CD14-positive monocyte (primary cell): ENCODE measurements around the gene ARHGEF7. TPM values are rescaled to one million over a fixed set of nuclear protein-coding genes. Genes with fewer than 3 reads are reported as not detected.

Experiments
- DNase-seq, 3 donors: peaks; one replicate each; pipeline ENCODE4 v3.0.0-alpha.2; 2011 to 2022
- H2AFZ ChIP-seq: 2 replicates; pipeline ENCODE4 v1.6.0; 2012; ENCODE audit warnings: mild to moderate bottlenecking, low read depth, low read length, inconsistent platforms; ENCODE audit not compliant: insufficient read depth, poor library complexity, severe bottlenecking
- H3K27ac ChIP-seq, 2 donors: 1 replicate in 1 of 2; 2 replicates in 1 of 2; pipeline ENCODE4 v1.5.1; 2012 to 2013; ENCODE audit warnings: low read length in 2 of 2, control low read depth in 1 of 2, inconsistent platforms in 1 of 2, low read depth in 1 of 2, mild to moderate bottlenecking in 1 of 2
- H3K27me3 ChIP-seq, 2 donors: one replicate each; pipeline versions ENCODE4 v1.6.0 to v1.6.1; 2011 to 2013; ENCODE audit warnings: low read length in 2 of 2; ENCODE audit not compliant: control insufficient read depth in 2 of 2, insufficient read depth in 2 of 2
- H3K36me3 ChIP-seq, 2 donors: replicated peaks in 1 of 2; 1 replicate in 1 of 2; 2 replicates in 1 of 2; pipeline versions ENCODE4 v1.5.1 to v1.6.1; 2012 to 2013; ENCODE audit warnings: low read length in 2 of 2, control low read depth in 1 of 2, inconsistent platforms in 1 of 2, mild to moderate bottlenecking in 1 of 2; ENCODE audit not compliant: insufficient read depth in 2 of 2, control insufficient read depth in 1 of 2
- H3K4me1 ChIP-seq, 2 donors: 1 replicate in 1 of 2; 2 replicates in 1 of 2; pipeline versions ENCODE4 v1.5.1 to v1.6.1; 2012 to 2013; ENCODE audit warnings: low read length in 2 of 2, control low read depth in 1 of 2, inconsistent platforms in 1 of 2, mild to moderate bottlenecking in 1 of 2, moderate library complexity in 1 of 2; ENCODE audit not compliant: insufficient read depth in 2 of 2, control insufficient read depth in 1 of 2
- H3K4me2 ChIP-seq: replicated peaks from 2 replicates; pipeline ENCODE3; 2012; ENCODE audit warnings: low read length, moderate library complexity, mild to moderate bottlenecking; ENCODE audit not compliant: poor library complexity, severe bottlenecking; ENCODE audit errors: extremely low read depth
- H3K4me3 ChIP-seq, 3 experiments: fragments of 200-600 bp in 1 of 3; sonication (generic) in 1 of 3; replicated peaks in 1 of 3; 1 replicate in 2 of 3; 2 replicates in 1 of 3; pipeline ENCODE4 v1.5.1; 2011 to 2013; ENCODE audit warnings: low read length in 3 of 3, mild to moderate bottlenecking in 3 of 3, control low read depth in 2 of 3, low read depth in 2 of 3, inconsistent platforms in 1 of 3, moderate library complexity in 1 of 3
- H3K79me2 ChIP-seq: 2 replicates; pipeline ENCODE4 v1.6.0; 2012; ENCODE audit warnings: mild to moderate bottlenecking, control low read depth, inconsistent platforms, low read length, moderate library complexity; ENCODE audit not compliant: insufficient read depth
- H3K9ac ChIP-seq: 2 replicates; pipeline ENCODE4 v1.6.0; 2017; ENCODE audit warnings: low read length, mild to moderate bottlenecking; ENCODE audit not compliant: insufficient read depth, poor library complexity, severe bottlenecking
- H3K9me3 ChIP-seq, 2 donors: replicated peaks in 1 of 2; 1 replicate in 1 of 2; 2 replicates in 1 of 2; pipeline versions ENCODE4 v1.5.1 to v1.6.1; 2012 to 2013; ENCODE audit warnings: low read length in 2 of 2, control low read depth in 1 of 2; ENCODE audit not compliant: control insufficient read depth in 1 of 2, insufficient read depth in 1 of 2
- H4K20me1 ChIP-seq: 2 replicates; pipeline ENCODE4 v1.6.0; 2012; ENCODE audit warnings: mild to moderate bottlenecking, low read length, control low read depth, moderate library complexity; ENCODE audit not compliant: insufficient read depth
- H3K27ac Mint-ChIP-seq, 7 donors: one replicate each; pipeline ENCODE4 v1.8.0; 2020; ENCODE audit warnings: mild to moderate bottlenecking in 7 of 7, mixed read lengths in 7 of 7, moderate library complexity in 6 of 7, inconsistent platforms in 2 of 7
- H3K27me3 Mint-ChIP-seq, 3 donors: one replicate each; pipeline ENCODE4 v1.8.0; 2021 to 2022; ENCODE audit warnings: low read depth in 3 of 3, mild to moderate bottlenecking in 3 of 3, mixed read lengths in 3 of 3, moderate library complexity in 3 of 3, inconsistent platforms in 1 of 3
- H3K36me3 Mint-ChIP-seq, 2 donors: one replicate each; pipeline ENCODE4 v1.8.0; 2020; ENCODE audit warnings: mixed read lengths in 2 of 2, inconsistent platforms in 1 of 2, mild to moderate bottlenecking in 1 of 2
- H3K4me1 Mint-ChIP-seq: one replicate; pipeline ENCODE4 v1.8.0; 2020; ENCODE audit warnings: mild to moderate bottlenecking, mixed read lengths
- H3K4me3 Mint-ChIP-seq, 2 donors: one replicate each; pipeline ENCODE4 v1.8.0; 2020; ENCODE audit warnings: mild to moderate bottlenecking in 2 of 2, mixed read lengths in 2 of 2, moderate library complexity in 1 of 2
- H3K9me3 Mint-ChIP-seq, 7 donors: one replicate each; pipeline ENCODE4 v1.8.0; 2020 to 2022; ENCODE audit warnings: mixed read lengths in 7 of 7, mild to moderate bottlenecking in 6 of 7, moderate library complexity in 6 of 7, inconsistent platforms in 2 of 7
- WGBS: methylation state at CpG from one replicate; pipeline ENCODE4 v1.1.5; 2013; ENCODE audit warnings: missing lambda C conversion rate; ENCODE audit not compliant: insufficient coverage; 5-methylcytosine and 5-hydroxymethylcytosine counted together
- intact Hi-C, 2 donors: fragments of 100-400 bp; cut with micrococcal nuclease; formaldehyde crosslinking; loops; one replicate each; pipeline versions ENCODE4 v1.15.0 to v1.15.1; 2023
- polyA plus RNA-seq, 3 donors: library from polyadenylated mRNA; depleted of rRNA in 1 of 3; unstranded in 2 of 3; stranded (reverse) in 1 of 3; fragments of 300-500 nt in 2 of 3; fragments of >200 nt in 1 of 3; fragmentation: Illumina TruSeq in 2 of 3; gene quantifications; 1 replicate in 2 of 3; 2 replicates in 1 of 3; pipeline ENCODE4 v1.2.3, GENCODE V29; 2012 to 2021
- TF ChIP-seq, protein P1 (sequence below): fragments of 200-600 bp; IDR thresholded peaks from one replicate; pipeline ENCODE4 v1.8.0; 2022; ENCODE audit warnings: antibody characterized with exemption, mild to moderate bottlenecking

ARHGEF7 gene
- polyA plus RNA-seq, 3 donors = 4.6 to 29.0 (median 6.1) TPM

DNA sequence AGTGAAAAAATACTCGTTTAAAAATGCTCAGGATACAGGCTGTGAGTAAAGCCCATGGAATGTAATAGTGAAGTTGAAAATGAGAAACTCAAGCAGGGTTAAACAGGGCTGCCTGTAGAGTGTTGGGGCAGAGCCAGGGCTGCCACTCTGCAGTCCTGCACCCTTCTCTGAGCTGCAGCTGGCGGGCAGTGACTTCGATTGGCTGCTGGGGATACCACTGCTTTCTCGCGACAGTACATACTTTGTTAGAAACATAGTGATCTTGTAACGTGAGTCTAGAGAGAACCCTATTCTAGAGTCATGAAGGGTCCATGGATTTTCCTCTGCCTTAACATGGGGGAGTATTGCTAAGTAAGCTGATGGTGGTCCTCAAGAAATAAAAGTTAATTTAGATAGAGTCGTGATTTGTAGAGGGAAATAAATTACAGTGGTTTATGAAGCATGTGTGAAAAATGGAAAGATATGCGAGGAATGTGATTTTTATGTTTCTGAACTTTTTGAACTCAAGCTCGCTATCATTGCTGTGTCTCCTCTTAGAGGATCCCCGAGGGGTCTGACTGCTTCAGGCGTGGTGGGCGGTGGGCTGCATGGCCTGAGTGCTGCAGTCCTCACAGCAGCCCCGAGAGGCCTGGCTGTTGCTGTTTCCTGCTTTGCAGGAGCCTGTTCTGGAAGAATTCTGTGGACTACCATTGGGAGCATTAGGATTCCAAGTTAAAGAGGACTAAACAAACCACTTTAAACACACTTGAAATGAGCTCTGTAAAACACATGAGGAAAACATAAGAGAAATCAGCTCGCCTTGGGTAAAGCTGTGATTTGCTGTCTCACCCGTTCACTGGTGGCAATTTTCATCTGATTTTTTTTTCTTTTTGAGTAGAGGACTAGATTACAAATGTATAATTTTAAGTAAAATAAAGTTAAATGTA, 95.7 kb downstream of the ARHGEF7 start:
- H3K4me2 ChIP-seq = no peak overlapping the region
- H3K27me3 ChIP-seq = no peaks in the 10 kb centered on the region
- Mint-ChIP-seq H3K4me1 (peaks cover 14% of the 10 kb centered on the region), H3K9me3 (no peaks in the 10 kb centered on the region), H3K36me3 (peaks cover 32 to 48% of the 10 kb centered on the region in 2 donors), H3K27me3 (no peaks in the 10 kb centered on the region), H3K27ac (peak overlapping the region in 1 of 7 donors; percentile 4), H3K4me3 (no peak overlapping the region)
- H3K4me3 ChIP-seq = no peak overlapping the region
- no peak overlapping the region for H2AFZ ChIP-seq
- H3K4me1 ChIP-seq = peaks cover 10 to 13% of the 10 kb centered on the region in 2 donors
- 97% methylated on average over 10 of the region's 15 CpGs for WGBS
- intact Hi-C loops = no loop called here
- peaks cover 41% of the 10 kb centered on the region for H3K79me2 ChIP-seq
- TF ChIP-seq, protein P1, sequence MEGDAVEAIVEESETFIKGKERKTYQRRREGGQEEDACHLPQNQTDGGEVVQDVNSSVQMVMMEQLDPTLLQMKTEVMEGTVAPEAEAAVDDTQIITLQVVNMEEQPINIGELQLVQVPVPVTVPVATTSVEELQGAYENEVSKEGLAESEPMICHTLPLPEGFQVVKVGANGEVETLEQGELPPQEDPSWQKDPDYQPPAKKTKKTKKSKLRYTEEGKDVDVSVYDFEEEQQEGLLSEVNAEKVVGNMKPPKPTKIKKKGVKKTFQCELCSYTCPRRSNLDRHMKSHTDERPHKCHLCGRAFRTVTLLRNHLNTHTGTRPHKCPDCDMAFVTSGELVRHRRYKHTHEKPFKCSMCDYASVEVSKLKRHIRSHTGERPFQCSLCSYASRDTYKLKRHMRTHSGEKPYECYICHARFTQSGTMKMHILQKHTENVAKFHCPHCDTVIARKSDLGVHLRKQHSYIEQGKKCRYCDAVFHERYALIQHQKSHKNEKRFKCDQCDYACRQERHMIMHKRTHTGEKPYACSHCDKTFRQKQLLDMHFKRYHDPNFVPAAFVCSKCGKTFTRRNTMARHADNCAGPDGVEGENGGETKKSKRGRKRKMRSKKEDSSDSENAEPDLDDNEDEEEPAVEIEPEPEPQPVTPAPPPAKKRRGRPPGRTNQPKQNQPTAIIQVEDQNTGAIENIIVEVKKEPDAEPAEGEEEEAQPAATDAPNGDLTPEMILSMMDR = no peak
- H3K36me3 ChIP-seq = peaks cover 10 to 54% of the 10 kb centered on the region in 2 donors
- H3K9me3 ChIP-seq = no peaks in the 10 kb centered on the region
- H4K20me1 ChIP-seq = peaks cover 88% of the 10 kb centered on the region
- no peak for DNase-seq
- H3K9ac ChIP-seq = no peak overlapping the region
- no peak overlapping the region for H3K27ac ChIP-seq

DNA sequence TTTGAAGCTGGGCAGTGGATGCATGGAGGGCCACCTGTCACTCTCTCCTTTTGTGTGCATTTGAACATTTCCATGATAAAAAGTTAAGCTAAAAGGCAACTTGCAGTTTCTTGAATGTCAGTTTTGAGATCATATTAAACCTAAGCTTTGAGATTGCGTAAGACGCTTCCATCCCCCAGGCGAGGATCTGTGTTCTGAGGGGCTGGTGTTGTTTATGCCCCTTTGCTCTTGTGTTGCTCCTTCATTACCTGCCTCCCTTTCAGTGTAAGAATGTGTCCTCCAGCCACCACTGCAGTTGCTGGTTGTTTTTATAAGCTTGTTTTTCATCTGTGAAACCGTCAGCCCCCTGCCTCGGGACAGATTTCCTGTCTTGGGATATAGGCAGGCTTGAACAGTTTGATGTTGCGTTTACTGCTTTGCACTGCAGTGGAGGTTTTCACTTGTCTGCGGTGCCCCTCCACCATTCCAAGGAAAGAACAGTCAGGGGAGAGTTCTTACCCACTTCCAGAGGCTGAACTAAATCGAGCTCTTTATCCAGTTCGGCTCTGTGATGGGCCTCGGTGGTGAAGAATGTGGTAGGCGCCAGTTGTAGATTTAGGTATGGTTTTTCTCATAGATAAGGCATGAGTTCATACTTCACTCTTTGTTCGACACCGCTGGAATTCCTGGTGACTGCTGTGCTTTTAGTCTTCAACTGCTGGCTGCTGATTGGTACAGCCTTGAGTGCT, 96.8 kb downstream of the ARHGEF7 start:
- peaks cover 93% of the 10 kb centered on the region for H4K20me1 ChIP-seq

More for the DNA sequence above, 96.8 kb downstream of the ARHGEF7 start:
- Histone ChIP-seq H3K9ac (no peak overlapping the region), H3K27me3 (no peaks in the 10 kb centered on the region), H3K4me3 (no peak overlapping the region), H3K79me2 (peaks cover 47% of the 10 kb centered on the region), H3K27ac (no peak overlapping the region), H2AFZ (no peak overlapping the region), H3K9me3 (no peaks in the 10 kb centered on the region), H3K4me1 (peaks cover 10 to 13% of the 10 kb centered on the region in 2 donors), H3K36me3 (peaks cover 6 to 46% of the 10 kb centered on the region in 2 donors), H3K4me2 (no peak overlapping the region)
- Mint-ChIP-seq H3K36me3 (peaks cover 24 to 41% of the 10 kb centered on the region in 2 donors), H3K9me3 (no peaks in the 10 kb centered on the region), H3K27ac (peak overlapping the region in 3 of 7 donors; percentile 41 to 69 (median 43)), H3K27me3 (no peaks in the 10 kb centered on the region), H3K4me3 (no peak overlapping the region), H3K4me1 (peaks cover 14% of the 10 kb centered on the region)
- TF ChIP-seq, protein P1 = no peak
- DNase-seq = no peak
- 89% methylated on average over 8 of the region's 13 CpGs for WGBS
- intact Hi-C loops = no loop called here
